ENCODE data around the gene ADCY9.
"Not testable (repeated sequence)": the region's sequence is repeated elsewhere in the genome, so short reads cannot be mapped to it uniquely, and the experiment has no call there.

Gene ADCY9

DNA sequence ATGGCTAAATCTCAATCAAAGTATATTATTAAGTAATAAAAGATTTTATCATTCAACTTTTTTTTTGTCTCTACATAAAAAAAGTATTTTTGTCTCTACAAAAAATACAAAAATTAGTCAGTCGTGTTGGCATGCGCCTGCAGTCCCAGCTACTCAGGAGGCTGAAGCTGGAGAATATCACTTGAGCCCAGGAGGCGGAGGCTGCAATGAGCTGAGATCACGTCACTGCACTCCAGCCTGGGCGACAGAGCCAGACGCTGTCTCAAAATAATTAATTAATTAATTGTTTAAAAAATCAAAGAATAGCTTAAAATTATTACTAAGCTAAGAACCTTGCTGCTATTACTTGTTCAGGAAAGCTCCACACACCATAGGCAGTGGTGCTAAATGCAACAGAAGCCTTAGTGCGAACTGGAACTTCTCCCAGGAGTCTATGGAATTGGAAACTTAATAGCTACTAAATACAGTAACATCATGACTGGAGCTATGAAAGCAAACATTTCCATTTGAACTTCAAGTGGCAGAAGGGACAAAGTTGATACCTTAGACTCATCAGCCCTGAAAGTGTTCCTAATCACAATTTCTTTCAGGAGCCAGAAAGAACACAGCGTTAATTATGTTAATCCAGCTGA is 22.6 kb downstream of the ADCY9 start:
- DNase-seq (ENCODE audit: low read depth): no peak

DNA sequence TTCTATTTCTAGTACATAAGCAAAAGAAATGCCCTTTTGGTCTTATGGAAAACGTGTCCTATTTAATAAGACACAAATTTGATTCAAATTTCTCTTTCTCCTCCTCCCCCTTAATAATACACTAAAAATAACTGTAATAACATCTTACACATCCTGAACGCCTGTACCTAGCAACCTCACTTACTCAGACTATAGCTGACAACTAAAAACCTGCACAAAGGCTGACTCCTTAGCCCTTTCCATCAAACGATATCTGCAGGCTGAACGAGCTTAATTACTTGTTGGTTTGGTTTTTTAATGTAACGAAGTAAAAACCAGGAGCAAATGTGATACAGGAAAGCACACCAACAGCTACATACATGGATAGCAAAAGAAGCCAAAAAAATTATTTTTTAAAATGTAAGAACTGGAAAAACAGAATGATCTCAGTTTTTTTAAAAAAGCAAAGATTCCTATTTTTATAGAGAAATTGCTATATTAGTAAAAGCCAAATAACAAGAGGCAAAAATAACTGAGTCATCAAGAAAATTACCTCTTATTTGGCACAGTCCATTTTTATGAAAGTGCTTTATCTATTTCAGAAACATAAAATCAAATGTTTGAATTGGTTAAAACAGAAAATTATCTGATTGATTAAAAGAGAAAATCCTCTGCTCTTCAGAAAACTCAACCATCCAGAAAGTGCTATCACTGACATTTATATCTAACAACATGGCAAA is 23.5 kb downstream of the ADCY9 start:
- no peak for DNase-seq (ENCODE audit: low read depth)

DNA sequence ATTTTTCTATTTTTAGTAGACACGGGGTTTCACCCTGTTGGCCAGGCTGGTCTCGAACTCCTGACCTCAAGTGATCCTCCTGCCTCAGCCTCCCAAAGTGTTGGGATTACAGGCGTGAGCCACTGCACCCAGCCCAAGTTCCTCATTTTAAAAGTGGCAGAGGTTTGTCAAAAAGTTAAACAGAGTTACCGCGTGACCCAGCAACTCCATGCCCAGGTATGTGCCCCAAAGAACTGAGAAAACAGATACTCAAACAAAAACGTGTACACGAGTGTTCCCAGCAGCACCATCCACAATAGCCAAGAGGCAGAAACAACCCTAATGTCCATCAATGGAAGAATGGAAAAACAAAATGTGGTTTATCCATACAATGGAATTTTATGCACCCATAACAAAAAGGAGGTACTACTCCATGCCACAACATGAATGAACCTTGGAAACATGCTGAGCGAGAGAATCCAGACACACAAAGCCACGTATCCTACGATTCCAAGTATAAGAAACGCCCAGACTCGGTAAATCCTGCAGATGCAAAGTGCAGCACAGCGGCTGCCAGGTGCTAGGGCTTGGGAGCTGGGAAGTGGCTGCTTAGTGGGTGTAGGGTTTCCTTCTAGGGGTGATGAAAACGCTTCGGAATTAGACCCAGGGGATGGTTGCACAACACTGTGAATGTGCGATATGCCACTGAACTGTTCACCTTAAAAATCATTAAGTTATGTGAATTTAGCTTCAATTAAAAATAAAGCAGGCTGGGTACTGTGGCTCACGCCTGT is 24.8 kb downstream of the ADCY9 start:
- DNase-seq (ENCODE audit: low read depth): no peak

DNA sequence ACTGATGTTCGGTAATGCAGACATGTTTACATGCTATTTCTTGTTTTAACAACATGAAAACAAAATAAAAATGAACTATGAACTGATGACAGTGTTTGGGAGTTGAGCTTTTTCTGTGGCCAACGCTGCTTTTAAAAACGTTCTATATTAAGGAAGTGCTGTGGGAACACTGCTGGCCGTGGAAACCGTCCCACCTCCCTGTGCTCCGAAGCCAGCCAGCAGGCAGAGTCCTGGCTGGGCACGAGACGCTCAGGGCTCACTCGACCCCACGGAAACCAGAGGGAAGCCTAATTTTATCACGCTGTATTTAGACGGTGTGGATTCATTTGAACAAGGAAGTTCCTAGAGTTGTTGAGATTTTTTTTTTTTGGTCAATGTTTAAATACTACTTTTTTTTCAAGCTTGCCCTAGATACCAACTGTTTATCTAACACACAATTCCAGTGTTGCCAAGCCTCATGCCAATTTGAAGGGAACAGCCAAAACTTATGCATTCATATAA is 25.8 kb downstream of the ADCY9 start:
- DNase-seq (ENCODE audit: low read depth): no peak

DNA sequence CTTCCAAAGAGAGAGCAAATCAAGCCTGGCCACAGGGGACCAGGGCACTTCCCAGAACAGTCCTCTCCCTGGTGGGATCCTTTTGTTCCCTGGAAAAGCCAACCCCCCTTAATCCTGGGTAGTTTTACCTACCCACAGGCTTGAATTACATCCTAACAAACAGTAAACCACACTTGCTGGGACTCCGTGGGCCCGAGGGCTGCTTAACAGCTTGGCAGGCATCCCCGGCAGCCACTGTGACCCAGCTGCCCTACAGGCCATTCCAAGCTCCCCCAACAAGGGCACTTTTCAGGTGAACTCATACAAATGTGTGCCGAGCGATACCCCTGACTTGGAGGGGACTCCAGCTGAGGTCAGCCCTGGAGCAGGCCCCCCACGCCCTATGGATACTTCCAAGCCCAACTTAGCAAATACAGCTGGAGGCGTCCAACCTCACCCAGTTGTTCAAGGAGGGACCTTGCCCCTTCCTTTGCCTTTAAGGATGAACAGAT is 26.4 kb downstream of the ADCY9 start:
- no peak for DNase-seq (ENCODE audit: low read depth)

DNA sequence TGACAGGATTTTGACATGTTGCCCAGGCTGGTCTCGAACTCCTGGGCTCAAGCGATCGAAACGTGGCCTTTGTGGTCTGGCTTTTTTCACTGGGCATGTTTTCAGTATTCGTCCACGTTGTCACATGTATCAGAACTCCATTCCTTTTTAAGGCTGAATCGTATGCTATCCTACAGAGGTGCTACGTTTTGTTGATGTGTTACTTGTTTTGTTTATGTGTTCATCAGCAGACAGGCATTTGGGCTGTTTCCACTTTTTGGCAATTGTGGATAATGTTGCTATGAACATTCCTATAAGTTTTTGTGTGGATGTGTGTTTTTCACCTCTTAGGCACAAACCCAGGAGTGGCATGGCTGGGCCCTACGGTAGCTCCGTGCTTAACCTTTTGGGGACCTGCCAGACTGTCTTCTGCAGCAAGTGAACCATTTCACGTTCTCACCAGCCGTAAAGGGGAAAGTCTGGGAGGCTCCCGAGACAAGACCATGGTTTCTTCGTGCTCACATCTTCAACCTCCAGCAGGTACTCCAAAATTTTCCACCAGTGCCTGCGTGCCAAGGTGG is 26.9 kb downstream of the ADCY9 start:
- no peak for DNase-seq (ENCODE audit: low read depth)

DNA sequence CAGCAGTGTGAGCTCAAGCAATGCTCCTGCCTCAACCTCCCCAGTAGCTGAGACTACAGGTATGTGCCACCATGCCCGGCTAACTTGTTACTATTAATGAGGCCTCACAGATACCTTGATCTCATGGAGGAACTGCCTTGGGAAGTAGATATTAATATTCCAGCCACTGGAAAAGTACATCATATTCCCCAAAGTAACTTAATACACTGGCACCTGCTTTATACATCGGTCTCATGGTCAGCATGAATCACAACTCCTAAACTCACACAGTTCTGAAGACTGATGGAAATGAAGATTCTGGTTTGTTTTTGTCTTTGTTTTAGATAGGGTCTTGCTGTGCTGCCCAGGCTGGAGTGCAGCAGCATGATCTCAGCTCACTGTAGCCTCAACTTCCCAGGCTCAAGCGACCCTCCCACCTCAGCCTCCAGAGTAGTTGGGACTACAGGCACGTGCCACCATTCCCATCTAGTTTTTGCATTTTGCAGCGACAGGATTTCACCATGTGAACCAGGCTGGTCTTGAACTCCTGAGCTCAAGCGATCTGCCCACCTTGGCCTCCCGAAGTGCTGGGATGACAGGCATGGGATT is 28.2 kb downstream of the ADCY9 start:
- DNase-seq (ENCODE audit: low read depth): no peak

DNA sequence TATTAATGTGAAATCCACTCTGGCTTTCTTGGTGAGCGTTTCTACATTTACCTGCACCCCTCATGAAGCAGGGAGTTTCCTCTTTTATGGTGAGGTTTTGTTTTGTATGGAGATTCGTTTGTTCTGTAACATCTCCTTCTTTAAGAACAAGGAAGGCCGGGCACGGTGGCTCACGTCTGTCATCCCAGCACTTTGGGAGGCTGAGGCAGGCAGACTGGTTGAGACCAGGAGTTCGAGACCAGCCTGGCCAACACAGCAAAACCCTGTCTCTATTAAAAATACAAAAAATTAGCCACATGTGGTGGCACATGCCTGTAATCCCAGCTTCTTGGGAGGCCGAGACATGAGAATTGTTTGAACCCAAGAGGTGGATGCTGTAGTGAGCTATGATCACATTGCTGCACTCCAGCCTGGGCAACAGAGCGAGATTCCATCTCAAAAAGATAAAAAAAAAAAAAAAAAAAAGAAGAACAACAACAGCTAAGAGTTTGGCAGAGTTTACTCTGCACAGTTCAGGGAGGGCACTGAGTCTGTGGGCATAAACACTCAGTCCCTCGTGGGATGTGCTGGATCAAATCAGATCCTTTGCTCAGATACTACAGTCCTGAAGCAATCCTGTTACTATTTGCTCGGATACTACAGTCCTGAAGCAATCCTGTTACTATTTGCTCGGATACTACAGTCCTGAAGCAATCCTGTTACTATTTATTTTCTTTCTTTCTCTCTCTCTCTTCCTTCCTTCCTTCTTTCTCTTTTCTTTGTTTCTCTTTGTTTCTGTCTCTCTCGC is 28.9 kb downstream of the ADCY9 start:
- no peak for DNase-seq (ENCODE audit: low read depth)

DNA sequence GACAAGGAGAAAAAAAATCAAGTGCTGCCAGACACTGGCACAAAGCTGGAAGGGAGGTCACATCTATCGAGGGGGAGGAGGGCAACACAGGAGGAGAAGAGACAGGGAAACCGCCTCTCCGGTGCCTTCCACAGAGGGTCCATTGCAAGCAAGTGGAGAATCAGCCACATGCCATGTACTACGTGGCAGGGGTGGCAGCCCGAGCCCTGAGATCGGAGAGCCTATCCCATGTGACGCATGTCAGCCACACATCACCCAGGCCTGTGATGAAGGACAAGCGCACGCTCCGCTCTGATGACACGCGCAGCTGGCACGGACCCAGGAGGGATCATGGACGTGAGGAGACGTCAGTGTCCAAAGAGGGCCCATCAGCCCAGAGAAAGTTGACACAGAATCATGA is 30.1 kb downstream of the ADCY9 start:
- DNase-seq (ENCODE audit: low read depth): no peak

DNA sequence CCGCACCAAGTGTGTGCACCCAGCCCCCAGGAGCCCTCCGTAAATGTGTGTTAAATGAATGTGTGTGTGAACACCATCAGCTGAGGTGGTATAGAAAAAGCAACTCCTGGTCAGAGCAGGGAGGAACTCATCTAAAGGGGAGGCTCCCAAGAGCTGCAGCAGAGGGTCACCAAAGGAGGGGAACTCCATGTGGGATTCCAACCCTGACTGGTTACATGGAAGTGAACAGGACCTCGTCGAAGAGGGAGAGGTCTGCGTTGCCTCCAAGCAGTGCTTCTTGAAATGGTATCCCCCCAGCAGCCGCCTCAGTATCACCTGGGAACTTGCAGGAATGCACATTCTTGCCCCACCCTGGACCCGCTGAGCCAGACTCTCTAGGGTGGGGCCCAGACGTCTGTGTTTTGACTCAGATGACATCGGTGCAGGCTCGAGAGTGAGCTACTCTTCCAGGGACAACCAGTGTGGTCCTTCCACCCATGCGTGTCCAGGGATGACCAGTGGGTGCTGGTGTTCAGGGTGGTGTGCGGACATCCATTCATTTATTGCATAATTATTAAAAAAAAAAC is 30.8 kb downstream of the ADCY9 start:
- DNase-seq (ENCODE audit: low read depth): no peak

DNA sequence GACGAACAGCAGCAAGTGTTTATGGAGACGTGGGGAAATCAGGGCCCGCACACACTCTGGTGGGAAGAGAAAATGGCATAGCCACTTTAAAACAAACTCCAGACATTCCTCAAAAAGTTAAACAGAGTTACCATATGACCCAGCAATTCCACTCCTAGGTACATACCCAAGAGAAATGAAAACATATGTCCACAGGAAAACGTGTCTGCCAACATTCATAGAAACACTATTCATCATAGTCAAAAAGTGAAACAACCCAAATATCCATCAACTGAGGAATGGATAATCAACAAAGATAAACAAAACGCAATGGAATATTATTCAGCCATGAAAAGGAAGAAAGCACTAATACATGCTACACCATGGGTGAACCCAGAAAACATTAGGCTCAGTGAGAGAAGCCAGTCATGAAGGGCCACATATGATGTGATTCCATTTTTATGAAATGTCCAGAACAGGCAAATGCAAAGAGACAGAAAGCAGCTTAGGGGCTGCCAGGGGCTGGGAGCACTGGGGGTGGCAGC is 32.8 kb downstream of the ADCY9 start:
- DNase-seq (ENCODE audit: low read depth): no peak

DNA sequence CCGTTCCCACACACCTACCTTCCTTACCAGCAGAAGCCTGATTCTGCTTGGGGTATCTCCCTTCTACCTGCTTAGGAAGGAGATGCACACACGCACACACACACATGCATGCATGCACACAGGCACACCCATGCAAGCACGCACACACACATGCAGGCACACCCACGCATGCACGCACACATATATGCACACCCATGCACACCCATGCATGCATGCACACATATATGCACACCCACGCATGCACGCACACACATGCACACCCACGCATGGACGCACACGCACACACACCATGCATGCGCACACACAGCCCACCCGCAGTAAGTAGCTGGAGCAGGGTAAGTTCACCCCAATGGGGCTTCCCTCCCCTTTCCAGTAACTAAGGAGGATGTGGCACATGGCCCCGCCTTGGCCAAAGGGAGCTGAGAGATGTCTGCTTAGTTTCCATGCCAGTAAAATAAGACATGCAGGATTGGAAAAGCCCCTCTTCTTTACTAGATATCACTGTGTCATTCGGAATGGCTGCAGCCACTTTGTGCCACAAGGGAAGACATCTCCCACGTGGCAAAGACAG is 33.7 kb downstream of the ADCY9 start:
- no peak for DNase-seq (ENCODE audit: low read depth)

DNA sequence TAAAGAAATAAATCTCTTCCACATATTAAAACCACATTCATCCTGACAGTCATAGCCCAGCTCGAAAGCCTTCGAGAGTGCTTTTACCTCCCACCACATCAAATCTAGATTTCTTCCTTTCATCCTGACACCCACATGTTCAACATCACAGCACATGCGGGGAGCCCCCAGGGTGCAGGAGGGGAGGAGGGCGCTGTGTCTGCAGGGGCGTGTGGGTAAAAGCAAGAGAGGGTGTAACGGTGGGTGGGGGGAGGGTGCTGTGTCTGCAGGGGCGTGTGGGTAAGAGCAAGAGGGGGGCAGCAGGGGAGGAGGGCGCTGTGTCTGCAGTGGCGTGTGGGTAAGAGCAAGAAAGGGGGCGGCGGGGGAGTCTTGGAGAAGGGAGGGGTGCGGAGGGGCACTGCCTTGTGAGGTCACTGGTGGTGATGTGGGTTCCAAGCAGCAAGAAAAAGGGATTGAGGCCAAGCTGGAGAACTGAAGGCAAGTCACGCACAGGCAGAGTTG is 34.7 kb downstream of the ADCY9 start:
- DNase-seq (ENCODE audit: low read depth): no peak

DNA sequence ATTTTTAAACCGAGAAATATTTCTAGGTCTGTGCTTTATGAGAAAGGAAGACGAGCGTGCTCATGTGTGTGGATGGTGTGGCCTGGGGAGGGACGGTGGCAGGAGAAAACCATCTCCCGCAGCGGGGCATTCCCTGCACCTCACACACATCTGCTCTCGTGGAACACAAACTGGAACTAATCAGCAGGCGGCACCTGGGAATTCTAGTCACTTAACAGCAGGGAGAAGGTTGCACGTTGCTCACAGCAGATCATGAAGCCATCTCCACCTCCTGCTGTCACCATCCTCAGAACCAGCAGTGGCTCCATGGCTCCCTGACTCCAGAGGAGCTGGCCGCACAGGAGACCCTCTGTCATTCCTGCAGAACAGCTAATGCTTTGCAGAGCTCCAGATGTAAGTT is 35.2 kb downstream of the ADCY9 start:
- no peak for DNase-seq (ENCODE audit: low read depth)

DNA sequence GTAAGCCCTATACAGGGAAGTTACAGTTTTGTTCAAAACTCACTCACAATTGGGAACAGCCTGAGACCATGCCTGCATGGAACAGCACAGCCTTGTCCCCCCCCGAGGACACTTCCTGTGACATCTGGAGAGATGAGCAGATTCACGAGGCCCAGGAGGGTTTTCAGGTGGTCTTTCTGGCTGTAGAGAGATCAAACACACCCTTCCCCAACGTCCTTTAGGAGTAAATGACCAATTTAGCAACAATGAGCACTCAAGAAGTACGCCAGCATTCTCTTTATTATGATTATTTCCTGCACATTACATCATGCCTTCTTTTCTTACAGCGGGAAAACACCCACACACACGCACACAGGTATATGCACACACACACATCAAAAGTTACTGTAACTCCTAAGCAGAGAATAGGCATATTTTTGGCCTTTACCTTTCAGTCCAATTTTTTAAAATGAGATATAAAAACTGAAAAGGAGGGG is 39.0 kb downstream of the ADCY9 start:
- DNase-seq (ENCODE audit: low read depth): no peak

DNA sequence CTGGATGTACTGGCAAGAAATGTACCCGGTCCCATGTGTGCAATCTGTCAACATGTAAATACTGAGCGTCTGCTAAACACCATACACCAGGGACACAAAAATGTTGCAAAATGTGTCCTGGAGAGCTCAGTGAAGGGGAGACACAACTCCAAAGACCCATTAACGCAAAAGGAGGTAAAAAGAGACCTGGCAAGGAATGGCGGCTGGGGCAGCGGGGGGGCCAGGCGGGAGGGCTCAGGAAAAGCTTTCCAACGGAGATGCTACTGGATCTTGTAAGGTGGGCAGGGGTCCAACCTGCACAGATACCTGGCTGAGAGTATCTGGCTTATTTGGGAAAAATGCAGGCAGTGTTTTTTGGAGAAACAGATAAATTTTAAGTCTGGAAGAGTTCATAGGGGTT is 40.7 kb downstream of the ADCY9 start:
- no peak for DNase-seq (ENCODE audit: low read depth)

DNA sequence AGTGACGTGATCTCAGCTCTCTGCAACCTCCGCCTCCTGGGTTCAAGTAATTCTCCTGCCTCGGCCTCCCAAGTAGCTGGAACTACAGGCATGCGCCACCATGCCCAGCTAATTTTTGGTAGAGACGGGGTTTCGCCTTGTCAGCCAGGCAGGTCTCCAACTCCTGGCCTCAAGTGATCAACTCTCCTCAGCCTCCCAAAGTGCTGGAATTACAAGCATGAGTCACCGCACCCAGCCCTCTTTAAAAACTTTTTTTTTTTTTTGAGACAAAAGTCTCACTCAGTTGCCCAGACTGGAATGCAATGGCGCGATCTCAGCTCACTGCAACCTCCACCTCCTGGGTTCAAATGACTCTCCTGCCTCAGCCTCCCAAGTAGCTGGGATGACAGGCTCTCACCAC is 43.1 kb downstream of the ADCY9 start:
- not testable (repeated sequence) for DNase-seq (ENCODE audit: low read depth)

DNA sequence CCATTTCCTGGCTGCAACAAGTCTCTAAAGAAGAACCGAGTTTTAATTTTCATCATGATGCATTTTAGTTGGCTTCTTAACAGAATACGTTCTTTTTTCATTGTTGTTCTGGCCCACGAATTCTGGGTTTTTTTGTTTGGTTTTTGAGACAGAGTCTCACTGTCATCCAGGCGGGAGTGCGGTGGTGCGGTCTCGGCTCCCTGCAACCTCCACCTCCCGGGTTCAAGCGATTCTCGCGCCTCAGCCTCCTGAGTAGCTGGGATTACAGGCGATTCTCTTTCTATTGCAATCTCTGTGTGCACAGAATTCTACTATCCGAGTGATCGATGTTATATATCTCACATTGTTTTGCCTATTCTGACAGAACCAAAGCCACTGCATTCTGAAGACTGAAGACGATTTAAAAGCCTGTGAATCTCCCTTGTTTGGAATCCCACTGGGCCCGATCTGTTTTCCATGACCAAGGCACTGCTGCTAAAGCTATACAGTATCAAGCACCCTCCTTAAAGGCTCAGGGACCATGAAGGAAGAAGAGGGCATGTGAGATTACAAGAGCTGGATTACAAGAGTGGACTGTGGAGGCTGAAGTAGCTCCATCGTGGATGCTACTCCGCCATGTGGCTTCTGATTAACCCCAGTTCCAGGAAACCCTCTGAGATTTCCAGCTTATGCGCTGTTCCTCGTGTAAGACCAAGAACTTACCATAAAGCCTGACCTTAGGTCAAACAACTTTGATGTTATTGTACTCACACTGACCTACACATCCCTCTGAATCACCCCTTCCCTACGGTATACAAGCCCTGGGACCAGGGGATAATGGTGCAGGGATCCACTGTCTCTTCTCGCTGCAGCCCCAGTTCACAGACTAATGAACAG is 44.3 kb downstream of the ADCY9 start:
- DNase-seq (ENCODE audit: low read depth): no peak

DNA sequence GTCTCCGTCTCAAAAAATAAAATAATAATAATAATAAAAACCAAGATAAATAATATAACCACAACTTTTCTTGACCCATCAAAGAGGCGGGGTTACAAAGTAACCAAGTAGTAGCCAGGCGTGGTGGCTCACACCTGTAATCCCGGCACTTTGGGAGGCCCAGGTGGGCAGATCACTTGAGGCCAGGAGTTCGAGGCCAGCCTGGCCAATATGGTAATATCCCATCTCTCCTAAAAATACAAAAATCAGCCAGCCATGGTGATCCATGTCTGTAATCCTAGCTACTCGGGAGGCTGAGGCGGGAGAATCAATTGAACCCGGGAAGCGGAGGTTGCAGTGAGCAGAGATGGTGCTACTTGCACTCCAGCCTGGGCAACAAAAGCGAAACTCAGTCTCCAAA is 45.3 kb downstream of the ADCY9 start:
- DNase-seq (ENCODE audit: low read depth): no peak
